Measurements from ENCODE around the gene KDM5C.

DNA sequence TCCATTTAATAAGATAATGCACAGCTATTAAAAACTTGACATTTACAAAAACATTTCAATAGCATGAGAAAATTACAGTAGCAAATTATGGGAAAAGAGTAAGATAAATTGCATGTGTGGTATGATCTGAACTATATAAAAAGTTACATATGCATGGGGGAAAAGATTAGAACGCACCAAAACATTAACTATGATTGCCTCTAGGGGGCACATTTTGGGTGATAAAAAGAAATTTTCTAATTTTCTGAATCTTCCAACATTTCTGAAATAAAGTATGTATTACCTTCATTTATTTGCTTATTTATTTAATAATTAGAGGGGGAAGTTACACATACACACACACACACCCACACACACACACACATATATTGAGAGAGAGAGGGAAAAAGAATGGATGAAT lies 19.6 kb upstream of the KDM5C start:
- TF ChIP-seq, protein P1, sequence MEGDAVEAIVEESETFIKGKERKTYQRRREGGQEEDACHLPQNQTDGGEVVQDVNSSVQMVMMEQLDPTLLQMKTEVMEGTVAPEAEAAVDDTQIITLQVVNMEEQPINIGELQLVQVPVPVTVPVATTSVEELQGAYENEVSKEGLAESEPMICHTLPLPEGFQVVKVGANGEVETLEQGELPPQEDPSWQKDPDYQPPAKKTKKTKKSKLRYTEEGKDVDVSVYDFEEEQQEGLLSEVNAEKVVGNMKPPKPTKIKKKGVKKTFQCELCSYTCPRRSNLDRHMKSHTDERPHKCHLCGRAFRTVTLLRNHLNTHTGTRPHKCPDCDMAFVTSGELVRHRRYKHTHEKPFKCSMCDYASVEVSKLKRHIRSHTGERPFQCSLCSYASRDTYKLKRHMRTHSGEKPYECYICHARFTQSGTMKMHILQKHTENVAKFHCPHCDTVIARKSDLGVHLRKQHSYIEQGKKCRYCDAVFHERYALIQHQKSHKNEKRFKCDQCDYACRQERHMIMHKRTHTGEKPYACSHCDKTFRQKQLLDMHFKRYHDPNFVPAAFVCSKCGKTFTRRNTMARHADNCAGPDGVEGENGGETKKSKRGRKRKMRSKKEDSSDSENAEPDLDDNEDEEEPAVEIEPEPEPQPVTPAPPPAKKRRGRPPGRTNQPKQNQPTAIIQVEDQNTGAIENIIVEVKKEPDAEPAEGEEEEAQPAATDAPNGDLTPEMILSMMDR (IDR thresholded peaks at IDR 0.05), result no peak
- TF ChIP-seq POLR2AphosphoS5 (IDR thresholded peaks at IDR 0.05), result no peak
- no peak for TF ChIP-seq POLR2A (IDR thresholded peaks at IDR 0.05)
